Measurements from ENCODE around the gene ADAMTS16. TPM values are rescaled to one million over a fixed set of nuclear protein-coding genes. Genes with fewer than 3 reads are reported as not detected.
A peak's percentile ranks its signal among the peaks of the same experiment; 100 is the strongest.

Gene ADAMTS16
- polyA plus RNA-seq, 10 donors: 6.6 to 8.4 (median 7.1) TPM

DNA sequence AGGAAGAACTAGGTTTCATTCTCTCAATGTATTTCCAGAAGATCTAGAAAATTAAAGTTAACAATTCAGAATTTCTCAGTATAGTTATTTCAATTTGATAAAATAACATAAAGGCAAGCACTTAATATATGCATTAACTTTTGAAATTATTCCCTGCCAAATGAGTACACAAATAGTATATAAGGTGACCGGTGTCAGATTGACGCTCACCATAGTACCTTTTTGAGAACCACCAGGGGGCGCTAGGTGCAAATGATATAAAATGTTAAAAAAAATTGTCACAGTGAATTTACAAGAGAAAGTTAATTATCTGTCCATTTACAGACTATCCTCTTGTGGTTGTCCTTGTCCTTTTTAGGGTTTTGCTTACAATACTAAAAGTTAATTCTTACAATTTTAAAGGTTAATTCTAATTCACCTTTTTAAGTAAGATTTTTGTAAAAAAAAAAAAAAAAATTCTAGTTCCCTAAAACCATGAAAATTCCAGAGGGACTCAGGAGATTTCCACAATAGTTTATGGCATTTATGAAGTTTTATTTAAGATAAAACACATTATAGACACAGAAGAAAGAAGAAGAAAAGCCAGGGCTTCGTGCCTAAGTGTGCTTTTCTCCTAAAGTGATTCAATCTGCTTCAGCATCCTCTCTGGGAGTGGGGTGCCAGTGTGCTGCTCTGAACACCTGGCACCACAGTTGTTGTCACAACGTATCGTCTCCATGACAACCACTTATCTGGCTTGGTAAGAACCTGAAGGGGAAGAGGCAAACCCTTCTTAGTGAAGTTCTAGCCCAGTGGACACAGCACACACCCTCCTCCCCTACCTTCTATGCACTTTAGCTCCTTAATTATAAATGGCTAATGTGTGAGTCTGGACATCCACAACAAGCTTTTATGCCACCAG is 1.7 kb downstream of the ADAMTS16 start:
- peak; percentile 66 to 79 (median 77) for DNase-seq

DNA sequence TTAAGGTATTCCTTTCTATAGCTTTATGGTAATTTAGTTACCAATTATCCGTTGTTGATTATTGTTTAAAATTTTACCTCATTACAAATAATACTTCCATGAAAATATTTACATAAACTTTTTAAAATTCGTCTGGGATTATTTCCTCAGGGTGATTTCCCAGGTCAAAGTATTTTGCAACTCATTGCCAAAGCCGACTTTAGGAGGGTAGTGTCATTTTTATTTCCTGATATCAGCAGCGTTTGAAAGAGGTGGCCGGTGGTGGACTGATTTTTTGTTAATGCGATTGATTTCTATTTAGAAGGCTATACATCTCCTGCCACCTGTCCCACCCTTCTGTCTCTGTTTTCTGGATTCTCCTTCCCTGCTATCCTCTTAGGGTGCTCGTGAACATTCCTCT is 4.3 kb downstream of the ADAMTS16 start:
- DNase-seq: no peak

DNA sequence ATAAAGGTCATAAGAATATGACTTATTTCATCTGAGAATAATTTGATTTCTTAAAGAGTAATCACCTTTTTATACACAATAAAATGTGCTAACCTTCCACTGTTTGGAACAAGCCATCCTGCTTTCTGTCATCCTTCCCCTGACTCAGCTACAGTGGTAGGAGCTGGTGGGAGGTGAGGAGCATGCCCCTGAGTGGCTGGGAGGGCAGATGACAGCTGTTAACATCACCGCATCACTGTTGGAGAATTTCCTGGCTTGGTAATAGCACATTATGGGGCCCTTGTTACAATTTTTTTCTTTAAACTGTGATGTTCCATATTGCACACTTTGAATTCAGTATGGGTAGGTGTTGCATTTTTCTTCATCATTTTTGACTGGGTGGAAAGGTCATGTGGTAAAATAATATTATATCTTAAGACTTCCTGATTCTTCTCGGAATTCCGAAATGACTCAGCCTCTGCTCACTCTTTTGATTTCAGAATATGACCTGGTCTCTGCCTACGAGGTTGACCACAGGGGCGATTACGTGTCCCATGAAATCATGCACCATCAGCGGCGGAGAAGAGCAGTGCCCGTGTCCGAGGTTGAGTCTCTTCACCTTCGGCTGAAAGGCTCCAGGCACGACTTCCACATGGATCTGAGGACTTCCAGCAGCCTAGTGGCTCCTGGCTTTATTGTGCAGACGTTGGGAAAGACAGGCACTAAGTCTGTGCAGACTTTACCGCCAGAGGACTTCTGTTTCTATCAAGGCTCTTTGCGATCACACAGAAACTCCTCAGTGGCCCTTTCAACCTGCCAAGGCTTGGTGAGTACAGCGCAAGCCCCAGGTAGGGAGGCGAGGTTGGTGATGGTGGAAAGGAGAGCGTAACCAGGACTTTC is 5.8 kb downstream of the ADAMTS16 start:
- DNase-seq: no peak

DNA sequence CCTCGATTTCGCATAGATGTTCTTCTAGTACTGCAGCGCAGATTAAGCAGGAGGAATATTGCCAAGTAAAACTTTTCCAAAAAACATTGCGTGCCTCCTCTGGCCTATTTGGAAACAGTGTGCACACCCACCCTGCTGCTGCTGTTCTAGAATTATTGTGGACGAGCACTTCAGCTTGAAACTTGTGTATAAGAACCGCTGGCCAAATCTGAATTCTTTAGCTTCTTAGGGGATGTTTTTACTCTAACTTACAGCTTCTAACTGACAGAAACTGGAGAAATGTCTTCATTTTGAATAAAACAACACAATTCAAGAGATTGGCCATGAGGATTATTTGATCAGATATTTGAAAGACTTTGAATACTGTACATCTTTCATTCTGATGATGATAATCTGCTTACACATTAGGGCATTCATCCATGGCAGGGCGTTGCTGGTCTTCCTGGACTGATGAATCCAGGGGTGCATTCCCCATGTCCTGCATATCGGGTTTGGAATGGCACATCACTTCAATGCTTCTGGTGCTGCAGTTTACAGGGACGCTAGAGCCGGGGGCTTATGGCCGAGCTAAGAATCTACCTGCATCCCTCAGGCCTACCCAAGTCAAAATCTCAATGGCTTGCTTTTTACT is 6.5 kb downstream of the ADAMTS16 start:
- DNase-seq: peak in 1 of 3 donors; percentile 35

DNA sequence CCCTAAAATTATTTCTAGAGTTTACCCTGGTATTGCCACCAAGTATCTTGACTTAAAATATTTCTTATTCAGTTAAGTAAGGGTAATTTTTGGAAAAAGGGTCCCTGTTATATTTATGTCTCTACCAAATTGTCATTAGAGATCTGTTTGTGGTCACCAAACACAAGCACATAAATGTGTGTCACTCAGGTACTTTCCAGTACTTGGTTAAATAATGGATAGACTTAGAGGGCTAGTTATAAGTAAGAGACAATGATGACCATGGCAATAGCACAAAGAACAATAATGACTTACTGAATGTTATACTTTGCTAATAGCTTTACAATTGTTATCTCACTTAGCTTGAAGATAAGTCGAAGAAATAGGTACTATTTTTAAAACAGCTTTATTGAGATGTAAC is 9.0 kb downstream of the ADAMTS16 start:
- no peak for DNase-seq

DNA sequence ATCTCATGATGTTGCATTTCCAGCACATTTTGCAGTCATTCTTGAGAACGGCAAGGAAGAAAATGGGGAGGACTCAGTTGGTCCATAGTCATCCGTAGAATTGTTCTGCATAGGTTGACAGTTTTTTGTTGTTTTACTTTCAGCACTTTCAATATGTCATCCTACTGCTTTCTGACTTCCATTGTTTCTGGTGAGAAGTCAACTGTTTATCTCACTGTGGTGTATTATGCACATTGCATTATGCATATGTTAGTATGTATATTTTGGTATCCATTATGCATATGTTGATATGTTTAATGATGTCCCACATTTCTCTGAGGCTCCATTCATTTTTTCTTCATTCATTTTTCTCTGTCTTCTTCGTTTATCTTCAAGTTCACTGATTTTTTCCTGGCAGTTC is 10.5 kb downstream of the ADAMTS16 start:
- DNase-seq: no peak

DNA sequence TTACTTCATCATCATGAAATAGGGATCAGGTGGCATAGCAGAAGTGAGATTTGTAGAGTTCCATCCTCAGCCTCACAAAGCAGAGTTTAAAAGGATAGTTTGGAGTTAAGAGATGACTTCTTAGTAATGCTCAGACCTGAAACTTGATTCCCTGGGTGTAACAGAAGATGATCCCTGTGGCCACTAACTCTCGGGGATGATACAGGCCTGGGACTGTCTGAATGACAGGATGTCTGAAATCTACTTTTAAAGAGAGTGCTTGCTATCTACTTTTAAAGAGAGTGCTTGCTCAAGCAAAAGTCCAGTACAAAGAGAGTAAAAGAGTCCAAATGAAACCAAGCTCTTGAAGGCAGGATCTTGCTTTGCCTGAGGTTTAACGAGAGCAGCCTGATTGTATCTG is 14.6 kb downstream of the ADAMTS16 start:
- no peak for DNase-seq

DNA sequence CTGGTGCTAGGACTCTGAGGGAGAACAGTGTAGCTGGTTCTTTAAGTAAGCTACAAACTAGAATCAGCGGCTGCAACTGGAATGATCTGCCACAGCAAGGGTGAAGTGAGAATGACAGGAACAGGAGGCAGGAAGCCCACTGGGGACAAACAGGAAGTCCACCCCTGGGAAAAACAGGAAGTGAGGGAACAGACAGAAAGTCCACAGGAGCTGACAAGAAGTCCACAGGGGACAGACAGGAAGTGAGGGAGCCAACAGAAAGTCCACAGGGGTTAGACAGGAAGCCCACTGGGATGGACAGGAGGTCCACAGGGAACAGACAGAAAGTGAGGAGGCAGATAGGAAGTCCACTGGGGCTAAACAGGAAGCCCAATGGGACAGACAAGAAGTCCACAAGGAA is 15.5 kb downstream of the ADAMTS16 start:
- no peak for DNase-seq

DNA sequence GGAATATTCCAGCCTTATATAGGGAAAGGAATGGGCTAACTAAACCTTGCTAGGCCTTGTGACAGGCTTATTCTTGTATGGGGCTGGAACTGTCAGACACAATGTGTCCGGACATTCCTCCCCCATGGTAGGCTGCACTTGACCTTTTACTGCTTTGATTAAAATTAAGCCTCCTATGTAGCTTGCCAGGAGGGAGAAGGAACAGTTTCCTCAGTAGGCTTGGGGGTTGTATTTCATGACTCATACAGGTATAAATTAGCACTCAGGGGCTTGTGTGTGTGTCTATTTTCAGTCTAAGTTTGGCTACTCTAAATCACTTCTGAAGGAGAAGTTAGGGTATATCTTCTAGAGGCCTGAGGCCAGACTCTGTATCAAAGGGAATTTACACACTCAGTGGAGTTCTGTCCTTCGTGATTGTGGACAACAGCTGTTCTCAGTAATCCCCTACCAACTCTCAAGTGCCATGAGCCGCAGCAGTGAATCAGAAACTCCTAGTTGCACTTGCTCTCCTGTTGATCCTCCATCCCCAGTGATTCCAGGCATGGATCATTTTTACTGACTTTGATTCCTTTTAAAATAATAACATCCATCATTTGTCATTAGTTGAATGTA is 16.4 kb downstream of the ADAMTS16 start:
- peak; percentile 31 to 59 (median 36) for DNase-seq

DNA sequence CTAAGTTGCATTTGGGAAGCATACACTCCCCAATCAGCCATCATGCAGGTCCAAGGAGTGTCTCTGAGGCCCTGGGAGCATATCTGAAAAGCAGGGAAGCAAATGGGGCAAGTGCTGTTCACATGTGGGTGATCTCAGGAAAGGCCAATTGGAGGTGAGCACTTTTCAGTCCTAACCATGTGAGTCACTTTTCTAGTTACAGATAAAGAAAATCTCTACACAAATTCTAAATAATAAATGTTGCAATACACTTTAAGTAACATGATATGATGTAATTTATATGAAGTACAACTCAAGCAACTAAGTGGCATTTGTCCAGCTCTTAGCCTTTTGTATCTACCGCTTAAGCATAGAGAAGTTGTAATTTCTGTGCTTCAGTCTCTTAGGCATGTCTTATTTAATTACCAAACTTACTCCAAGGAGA is 18.4 kb downstream of the ADAMTS16 start:
- DNase-seq: no peak

DNA sequence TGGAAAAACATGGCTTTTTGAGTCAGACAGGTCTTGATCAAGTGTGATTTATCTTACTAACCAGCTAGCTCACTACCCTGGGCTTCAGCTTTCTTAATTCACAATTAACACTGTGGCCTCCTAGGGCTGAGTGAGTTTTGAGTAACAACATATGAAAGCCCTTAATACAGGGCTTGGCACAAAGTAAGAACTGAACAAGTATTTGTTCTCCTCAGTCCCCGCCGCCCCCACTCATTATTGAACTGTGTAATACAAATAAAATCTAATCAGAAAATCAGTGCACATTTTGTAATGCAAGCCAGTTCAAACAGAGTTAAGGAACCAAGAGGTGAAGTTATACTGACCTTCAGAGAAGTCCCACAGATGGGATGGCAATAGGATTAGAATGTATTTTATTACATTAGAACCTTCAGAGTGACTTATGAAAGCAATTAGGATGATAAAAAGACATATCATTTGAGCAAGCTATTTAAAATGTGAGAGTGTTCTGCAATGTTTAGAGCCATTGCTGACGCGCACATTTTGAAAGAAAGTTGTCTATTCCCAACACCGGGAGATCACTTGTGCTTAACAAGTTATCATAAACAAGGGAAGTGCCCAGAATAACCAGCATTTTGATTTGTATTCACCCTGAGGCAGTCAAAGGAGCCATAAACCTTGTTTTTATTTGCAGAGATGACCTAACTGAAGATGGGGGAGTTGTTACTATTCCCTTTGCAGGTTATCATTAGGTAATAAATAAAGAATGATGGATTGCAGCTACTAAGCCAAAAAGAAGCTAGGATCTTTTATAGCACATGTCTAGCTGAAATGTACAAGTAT is 19.4 kb downstream of the ADAMTS16 start:
- DNase-seq: no peak

DNA sequence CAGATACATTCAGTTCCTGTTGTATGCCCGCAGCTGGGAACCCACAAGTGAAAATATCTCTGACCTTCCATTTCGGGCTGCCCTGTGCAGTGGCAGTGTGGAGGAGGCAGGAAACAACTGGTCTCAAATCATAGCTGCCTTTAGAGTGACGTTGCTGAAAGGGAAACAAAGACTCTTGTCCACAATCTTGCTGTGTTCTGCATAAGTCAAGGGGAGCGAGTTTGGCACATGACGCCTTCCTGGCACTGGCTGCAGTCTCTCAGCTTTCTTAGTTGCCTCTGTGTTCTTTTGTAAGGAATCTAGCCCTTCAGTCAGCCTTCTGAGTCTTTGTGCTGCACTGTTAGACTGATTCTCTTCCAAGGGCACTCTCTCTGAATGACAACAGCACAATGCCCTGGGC is 24.0 kb downstream of the ADAMTS16 start:
- no peak for DNase-seq

DNA sequence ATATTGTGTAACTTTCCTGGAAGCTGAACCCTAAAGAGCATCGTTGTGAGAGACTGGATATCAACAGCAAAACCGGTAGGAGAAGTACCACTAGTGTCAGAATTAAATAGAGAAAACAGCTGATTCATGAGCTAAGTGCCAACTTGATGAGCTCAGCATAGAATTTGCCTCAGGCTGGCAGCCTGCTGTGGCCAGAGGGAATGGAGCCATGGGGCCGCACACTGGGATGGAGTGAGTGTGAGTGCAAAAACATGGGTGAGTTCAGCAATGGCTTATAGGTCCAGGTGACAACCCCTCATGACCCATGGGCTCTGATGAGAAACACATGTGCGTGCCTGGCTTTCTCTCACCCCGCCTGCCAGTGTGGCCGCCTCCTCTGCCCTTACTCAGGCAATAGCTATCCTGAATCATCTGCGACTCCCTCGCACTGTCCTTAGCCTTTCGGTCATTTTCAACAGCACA is 25.4 kb downstream of the ADAMTS16 start:
- DNase-seq: peak in 1 of 3 donors; percentile 23

DNA sequence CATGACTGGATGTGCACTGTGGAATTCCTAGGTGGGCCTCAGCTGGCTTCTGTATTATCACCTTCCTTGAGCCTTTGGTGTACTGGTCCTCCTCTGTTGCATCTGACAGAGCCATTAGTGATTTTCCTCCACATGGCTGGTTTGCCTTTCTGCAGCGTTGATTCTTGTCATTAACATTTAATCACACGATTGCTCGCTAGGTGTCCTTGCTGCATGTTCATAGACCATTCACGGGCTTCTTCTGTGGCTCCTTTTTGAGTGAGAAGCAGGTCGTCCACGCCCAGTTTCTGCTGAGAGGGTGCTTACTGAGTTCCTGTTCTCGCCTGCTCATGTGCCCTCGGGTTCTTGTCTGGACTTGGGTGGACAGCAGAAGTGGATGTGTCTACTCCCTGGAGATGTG is 29.3 kb downstream of the ADAMTS16 start:
- no peak for DNase-seq

DNA sequence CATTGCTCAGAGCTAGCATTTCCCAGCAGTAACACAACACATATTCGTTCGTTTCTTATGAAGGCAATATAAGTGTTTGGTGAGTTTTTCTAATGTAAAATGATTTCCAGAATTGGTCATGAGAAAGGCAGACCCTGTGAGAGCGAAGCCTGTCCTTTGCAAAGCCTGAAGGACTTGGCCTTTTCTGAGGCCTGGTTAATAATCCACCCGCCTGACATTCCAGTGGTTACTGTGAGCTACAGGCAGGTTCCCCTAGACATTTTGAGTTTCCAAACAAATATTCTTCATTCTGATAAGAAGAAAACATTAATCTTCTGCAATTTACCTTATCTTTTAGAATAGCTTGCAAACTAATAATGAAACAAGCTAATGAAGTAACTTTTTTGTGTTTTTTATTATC is 38.0 kb downstream of the ADAMTS16 start:
- DNase-seq: no peak

DNA sequence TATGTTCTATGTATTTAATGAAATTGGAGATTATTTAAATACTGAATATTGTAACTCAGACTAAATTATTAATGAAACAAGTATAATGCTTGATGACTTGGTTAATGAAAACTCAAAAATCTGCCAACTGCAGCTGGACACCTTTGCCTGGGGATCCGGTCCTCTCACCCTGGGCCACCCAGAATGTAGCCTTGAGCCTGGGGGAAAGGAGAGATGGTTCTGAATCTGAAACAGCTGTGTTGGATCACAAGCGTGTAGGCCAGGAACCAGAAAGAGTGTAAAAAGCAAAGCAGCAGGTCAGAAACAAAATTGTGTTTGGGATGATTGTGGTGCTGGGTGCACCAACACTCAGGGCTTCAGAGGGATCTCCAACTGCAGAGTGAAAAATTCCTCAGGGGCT is 38.5 kb downstream of the ADAMTS16 start:
- DNase-seq: no peak

DNA sequence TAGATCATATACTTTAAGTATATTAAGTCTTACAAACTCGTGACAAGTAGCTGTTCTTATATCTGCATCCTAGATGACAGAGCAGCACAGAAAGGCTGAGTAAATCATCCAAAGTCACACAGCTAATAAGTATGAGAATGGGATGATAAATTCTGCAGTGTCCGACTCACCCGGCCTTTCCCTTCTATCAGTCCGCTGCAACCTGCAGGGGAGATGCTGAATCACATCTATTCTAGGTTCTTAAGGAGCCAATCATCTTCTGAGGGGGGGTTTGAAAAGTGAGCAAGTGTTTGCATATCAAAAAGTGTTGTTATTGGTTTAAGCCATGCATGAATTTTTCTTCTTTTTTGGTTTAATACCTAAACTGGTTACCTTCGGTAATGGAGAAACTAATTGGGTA is 38.9 kb downstream of the ADAMTS16 start:
- DNase-seq: no peak

DNA sequence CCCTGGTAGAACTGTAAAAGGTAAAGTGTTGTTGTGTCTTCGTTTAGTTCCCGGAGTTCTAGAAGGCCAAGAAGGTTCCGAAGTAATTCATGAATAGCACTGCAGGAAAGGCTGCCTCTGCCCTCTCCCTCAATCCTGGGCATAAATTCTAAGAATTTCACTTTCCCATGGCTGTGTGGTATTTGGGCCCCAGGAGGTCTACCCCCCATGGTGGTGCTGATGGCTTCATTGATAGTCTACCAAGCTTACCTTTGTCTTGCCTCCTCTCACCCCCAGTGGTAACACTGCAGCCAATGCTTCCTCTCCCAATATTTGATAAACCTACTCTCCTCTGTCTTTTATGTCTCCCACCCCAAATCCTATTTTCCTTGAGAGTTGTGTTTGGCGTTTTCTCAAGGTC is 39.5 kb downstream of the ADAMTS16 start:
- no peak for DNase-seq

DNA sequence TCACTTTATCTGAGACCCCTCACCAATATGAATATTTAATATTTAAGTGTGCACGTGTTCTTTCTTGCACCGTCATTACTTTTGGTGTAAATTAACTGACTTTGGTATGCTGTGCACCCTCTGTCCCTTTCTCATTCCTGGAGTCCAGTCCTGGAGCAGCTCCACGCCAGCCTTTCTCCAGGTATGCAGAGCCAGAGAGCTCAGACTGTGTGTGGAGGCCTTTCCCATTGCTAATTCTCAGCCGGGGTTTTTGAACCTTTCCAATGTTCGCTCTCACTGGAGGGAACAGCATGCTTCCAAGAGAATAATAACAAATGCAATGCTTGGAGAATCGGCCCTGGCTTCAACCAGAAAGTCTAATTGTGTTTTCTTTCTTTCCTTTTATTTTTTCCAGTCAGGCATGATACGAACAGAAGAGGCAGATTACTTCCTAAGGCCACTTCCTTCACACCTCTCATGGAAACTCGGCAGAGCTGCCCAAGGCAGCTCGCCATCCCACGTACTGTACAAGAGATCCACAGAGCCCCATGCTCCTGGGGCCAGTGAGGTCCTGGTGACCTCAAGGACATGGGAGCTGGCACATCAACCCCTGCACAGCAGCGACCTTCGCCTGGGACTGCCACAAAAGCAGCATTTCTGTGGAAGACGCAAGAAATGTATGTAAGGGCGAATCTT is 41.7 kb downstream of the ADAMTS16 start:
- no peak for DNase-seq

DNA sequence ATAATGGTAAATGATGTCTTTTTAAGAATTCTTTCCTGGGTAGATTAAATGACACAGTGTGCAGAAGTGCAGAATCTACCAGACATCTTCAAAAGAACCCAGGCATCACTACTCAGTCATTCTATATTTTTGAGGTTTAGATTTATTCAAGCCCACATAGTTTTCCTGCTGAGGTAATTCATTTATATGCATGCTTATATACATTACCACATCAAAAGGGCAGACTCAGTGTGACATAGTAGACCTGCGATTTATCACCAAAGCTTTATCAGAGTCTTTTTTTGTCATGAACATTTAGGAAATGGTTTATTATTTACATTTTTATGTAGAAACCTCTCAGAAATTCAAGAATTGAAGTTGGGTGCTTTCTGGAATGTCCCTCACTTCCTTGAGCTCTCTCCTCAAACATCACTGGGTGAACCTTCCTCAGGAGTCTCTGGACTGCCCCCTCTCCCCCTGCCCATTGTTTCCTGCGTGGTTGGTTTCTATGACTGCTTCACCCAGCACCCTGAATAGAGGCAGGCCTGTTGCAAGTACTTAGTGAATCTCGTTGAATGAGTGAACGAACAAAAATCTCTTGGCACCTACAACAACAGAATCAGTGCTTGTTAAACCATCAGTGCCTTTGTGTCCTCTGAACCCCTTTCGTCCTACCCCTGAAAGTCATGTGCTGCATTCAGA is 42.5 kb downstream of the ADAMTS16 start:
- no peak for DNase-seq
